ENCODE measurements around the gene WFDC9.
A peak's percentile ranks its signal among the peaks of the same experiment; 100 is the strongest.
"Not testable (repeated sequence)": the region's sequence is repeated elsewhere in the genome, so short reads cannot be mapped to it uniquely, and the experiment has no call there.

The WFDC9 gene

DNA sequence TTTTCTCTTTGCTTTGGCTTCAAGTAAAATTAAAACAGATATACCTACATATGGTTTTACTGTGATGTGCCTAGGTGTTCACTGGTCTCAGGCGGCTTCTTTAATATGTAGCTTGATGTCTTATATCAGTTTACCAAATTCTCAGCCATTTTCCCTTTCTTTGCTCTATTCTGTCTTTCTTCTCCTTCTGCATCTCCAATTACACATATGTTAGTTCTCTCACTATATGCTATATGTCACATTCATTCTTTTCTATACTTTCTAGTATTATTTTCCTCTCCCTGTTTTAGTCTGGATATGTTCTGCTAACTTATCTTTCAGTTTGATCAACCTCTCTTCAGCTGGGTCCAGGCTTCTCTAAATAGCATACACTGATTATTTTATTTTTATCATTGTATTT is 37.6 kb downstream of the WFDC9 start:
- DNase-seq (ENCODE audit: insufficient read length, low spot score), result no peak
- FAIRE-seq, result no peak

GRCh38 chr20:45592574-45593189 is 38.4 kb downstream of the WFDC9 start:
- DNase-seq (ENCODE audit: insufficient read length, low spot score), result peak; percentile 9
- peak; percentile 82 for FAIRE-seq

DNA sequence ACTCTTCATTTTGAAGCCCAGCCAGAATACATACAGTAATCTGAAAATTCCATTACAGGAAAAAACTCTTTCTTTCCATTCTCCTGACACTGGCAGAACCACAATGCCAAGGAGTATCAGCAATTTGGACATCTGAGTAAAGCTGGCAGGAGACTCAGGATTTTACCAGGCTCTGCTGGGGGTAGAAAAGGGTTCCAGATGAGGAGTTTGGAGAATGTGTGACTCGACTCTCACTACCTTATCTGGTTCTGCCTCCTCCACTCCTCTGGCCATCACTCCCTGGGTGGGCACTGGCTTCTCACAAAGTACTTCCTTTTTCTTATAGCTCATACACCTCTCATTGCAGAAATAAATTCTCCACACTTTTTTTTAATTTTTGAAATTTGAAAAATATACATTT is 41.4 kb downstream of the WFDC9 start:
- FAIRE-seq (no peak), DNase-seq (ENCODE audit: insufficient read length, low spot score) (no peak)

GRCh38 chr20:45588800-45589199 is 42.3 kb downstream of the WFDC9 start:
- DNase-seq (ENCODE audit: insufficient read length, low spot score), result no peak
- no peak for FAIRE-seq

DNA sequence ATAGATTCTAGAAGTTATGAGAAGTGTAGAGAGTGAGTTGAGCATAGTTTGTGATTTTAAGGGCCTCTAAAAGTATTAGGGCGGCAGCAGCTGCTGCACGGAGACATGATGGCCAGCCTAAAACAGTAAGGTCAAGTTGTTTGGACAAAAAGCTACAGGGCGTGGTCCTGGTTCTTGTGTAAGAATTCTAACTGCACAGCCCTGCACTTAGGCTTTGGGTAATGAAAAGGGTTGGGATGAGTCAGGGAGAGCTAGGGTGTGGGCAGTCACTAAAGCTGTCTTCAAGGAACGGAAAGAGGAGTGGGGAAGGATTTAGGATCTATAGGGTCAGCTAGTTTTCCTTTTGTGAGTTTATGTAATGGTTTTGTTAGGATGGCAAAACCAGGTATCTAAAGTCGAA is 45.1 kb downstream of the WFDC9 start:
- not testable (repeated sequence) for FAIRE-seq

GRCh38 chr20:45584294-45584693 is 46.8 kb downstream of the WFDC9 start:
- not testable (repeated sequence) for FAIRE-seq

More for the DNA sequence above, 45.1 kb downstream of the WFDC9 start:
- not testable (repeated sequence) for DNase-seq (ENCODE audit: insufficient read length, low spot score)

DNA sequence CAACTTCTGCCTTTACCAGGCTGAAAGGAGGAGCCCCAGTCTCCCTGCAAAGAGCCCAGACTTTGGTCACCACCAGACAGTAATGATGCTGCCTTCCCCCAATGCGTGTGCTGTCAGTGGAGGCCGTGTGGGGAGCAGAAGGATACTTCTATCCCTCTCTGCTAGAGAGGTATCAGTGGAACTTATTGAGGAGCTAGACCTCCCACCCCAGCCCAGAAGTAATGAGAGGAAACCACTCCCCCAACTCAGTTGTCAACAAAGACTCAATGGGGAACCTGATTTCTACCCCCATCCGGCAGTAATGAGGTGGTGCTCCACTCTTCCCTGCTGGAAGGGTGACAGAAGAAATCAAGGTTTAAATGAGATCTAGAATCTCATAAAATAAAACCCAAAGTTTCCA is 47.6 kb downstream of the WFDC9 start:
- FAIRE-seq (no peak), DNase-seq (ENCODE audit: insufficient read length, low spot score) (no peak)

More at GRCh38 chr20:45584294-45584693, 46.8 kb downstream of the WFDC9 start:
- DNase-seq (ENCODE audit: insufficient read length, low spot score), result not testable (repeated sequence)

DNA sequence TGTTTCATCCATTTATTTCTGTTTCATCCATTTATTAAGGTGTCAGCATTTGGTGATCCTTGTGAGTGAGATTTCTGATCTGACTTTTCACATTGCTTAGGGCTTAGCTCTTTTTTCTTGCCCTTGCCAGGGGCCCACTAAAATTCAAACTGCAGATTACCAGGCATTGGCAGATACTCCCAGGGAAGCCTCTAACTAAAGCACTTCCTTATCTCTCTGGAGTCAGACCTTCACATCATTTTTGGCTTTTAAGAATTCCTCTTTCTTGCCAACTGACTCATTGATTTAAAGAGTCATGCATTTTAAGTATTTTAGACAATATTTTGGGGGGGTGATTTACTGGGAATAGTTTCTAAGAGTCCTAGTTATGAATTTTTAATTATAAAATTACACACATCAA is 49.4 kb downstream of the WFDC9 start:
- FAIRE-seq, result no peak

GRCh38 chr20:45579184-45579583 is 51.9 kb downstream of the WFDC9 start, which contains the start of gene WFDC8:
WFDC8 (minus strand) TSS chr20:45579284; CDS start chr20:45579247, 37 bp downstream.
- FAIRE-seq (no peak), DNase-seq (ENCODE audit: insufficient read length, low spot score) (no peak)

More for the DNA sequence above, 49.4 kb downstream of the WFDC9 start:
- no peak for DNase-seq (ENCODE audit: insufficient read length, low spot score)

DNA sequence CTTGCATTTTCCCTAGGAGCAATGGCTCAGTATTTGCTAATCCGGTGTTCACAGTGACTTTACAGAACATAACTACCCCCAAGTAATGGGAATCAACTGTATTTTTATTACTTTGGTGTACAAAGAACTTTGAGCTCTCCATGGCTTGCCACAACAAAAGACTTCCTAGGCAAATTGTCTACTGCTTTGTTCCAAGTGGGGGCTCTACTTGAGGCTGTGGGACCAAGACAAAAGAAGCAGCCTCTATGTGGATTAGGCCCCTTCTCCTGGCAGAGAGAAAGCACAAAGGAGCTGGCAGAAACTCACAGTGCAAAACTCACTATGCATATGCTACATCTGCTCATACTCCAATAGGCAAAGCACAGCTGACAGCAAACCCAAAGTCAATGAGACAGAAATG is 52.9 kb downstream of the WFDC9 start:
- FAIRE-seq (no peak), DNase-seq (ENCODE audit: insufficient read length, low spot score) (no peak)

GRCh38 chr20:45576995-45577394 is 54.1 kb downstream of the WFDC9 start:
- FAIRE-seq (no peak), DNase-seq (ENCODE audit: insufficient read length, low spot score) (no peak)

DNA sequence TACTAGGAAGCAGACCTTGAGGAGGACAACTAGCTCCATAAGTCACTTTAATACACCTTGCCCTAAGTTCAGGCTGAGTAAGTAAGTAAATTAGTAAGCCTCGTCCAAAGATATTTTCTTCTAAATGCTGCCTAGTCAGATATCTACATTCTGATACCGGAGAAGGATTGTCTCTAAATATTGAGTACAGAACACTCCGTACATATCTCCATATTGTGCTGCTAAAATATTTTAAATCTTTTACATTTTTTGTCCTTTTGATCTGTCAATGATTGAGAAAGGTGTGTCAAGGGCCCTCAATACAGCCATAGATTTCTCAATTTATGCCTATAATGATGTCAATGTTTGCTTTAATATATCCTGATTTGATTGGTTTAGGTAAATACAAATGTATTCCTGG is 55.2 kb downstream of the WFDC9 start:
- no peak for FAIRE-seq
- no peak for DNase-seq (ENCODE audit: insufficient read length, low spot score)

- not testable (repeated sequence) for FAIRE-seq; DNase-seq (ENCODE audit: insufficient read length, low spot score)
Observed at GRCh38 chr20:45569650-45570049, 61.4 kb downstream of the WFDC9 start.

- DNase-seq (ENCODE audit: insufficient read length, low spot score) (no peak), FAIRE-seq (no peak)
Observed at GRCh38 chr20:45564760-45565276, 66.3 kb downstream of the WFDC9 start.
